Suppressor macrophage (primary cell): ENCODE data around the gene RBM25.
"Not testable (repeated sequence)": the region's sequence is repeated elsewhere in the genome, so short reads cannot be mapped to it uniquely, and the experiment has no call there.

Experiments used
- DNase-seq, 4 experiments: peaks; one replicate each; pipeline ENCODE4 v3.0.0-alpha.2; 2020 to 2022

The RBM25 gene

DNA sequence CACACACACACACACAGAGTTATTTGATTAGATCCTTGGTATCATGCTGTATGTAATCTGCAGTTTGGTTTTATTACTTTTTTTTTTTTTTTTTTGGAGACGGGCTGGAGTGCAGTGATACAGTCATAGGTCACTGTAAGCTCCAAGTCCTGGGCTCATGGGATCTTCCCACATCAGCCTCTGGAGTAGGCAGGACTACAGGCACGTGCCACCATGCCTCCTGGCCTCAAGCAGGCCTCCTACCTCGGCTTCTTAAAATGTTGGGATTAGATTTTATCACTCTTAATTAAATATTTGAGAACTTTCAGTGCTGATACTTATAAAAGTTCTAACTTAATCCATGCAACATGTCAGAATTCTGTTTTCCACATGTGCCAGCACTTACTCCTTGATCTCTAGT lies 46.7 kb downstream of the RBM25 start:
- no peak for DNase-seq

DNA sequence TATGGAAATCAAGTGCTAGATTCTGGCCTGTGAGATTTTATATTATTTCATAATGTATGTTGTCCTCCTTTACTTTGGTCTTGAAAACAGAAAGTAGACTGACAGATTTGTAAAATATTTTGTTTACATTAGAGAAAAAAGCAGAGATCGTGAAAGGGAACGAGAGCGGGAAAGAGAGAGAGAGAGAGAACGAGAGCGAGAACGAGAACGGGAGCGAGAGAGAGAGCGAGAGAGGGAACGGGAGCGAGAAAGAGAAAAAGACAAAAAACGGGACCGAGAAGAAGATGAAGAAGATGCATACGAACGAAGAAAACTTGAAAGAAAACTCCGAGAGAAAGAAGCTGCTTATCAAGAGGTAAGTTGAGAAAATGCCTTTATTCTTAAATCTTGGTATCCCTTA lies 47.4 kb downstream of the RBM25 start:
- DNase-seq, result no peak

DNA sequence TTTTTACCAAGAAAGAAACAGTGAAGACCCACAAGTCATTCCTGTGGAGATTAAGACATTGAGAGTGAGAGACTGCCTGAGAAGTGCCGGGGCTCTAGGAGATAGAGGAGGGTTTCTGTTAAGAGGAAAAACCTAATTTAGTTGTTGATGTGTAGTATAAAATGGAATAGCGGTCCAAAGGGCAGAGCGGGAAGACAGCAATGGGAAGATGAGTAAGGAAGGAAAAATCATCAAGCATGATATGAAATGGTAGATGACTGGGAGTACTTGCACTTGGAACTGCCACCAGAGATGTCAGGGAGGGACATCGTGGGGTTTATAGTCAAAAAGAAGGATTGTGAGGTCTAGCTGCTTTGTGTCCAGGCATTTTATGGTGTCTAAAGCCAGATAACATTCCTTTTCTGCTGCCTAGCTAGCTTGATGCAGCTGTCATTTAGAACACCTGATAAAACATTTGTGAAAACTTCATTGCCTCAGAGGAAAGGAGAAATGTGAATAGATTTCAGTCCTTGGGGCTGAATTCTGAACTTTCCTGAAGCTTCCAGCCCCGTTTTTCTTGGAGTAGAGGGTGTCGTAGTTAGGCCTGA lies 57.8 kb downstream of the RBM25 start:
- no peak for DNase-seq

DNA sequence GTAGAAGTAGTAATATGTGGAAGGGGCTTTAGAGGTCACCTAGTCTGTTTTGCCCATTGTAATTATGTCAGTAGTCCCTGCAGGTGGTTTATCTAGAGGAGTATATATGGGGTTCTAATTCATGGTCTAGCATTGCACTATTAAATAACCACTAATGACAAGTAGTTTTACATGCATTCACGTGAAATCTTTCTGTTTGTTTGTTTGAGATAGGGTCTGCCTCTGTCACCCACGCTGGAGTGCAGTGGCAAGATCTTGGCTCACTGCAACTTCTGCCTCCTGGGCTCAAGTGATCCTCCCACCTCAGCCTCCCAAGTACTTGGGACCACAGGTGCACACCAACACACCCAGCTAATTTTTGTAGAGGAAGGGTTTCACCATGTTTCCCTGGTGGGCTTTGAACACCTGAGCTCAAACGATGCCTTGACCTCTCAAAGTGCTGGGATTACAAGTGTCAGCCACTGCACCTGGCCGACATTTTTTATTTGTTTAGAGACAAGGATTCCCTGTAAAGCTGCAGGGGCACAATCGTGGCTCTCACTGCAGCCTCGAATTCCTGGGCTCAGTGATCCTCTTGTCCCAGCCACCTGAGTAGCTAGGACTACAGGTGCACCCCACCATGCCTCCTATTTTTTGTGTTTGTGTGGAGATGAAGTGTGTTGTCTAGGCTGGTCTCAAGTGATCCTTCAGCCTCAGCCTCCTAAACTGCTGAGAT lies 66.0 kb downstream of the RBM25 start:
- no peak for DNase-seq

DNA sequence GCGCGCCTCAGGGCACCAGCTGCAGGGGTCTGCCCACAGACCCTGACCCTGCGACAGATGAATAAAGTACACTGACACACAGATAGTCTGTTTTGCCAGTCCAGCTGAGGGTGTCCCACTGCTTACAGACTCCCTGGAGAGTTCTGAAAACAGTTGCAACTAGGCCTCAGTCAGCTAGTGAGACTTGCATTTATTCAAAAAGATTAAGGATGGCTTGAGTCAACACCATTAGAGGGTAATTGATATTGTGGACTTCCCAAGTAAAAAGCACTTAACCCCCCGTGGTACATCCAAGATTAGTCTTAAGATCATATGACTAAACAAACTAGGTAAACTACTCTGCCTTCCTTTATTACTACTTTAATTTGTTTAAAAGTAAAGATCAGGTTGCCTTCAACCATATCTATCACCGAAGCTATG lies 66.8 kb downstream of the RBM25 start:
- no peak for DNase-seq

DNA sequence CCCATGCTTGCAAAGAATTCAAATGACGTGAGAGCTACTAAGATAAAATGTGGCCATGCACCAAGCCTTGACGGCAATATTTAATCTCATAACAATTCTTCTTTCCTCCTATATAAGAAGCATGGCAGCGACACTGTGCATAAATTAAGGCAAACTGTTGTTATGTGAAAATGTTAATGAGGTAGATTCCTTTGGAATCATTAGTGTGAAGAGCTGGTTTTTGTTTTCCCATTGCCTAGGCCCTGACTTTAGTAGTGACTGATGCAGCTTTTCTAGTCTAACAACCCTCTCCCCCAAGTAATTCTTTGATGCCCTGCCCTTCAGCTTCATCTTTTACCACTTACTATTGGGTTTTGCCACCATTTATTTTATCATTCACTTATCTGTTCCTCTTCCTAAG lies 67.4 kb downstream of the RBM25 start:
- no peak for DNase-seq

DNA sequence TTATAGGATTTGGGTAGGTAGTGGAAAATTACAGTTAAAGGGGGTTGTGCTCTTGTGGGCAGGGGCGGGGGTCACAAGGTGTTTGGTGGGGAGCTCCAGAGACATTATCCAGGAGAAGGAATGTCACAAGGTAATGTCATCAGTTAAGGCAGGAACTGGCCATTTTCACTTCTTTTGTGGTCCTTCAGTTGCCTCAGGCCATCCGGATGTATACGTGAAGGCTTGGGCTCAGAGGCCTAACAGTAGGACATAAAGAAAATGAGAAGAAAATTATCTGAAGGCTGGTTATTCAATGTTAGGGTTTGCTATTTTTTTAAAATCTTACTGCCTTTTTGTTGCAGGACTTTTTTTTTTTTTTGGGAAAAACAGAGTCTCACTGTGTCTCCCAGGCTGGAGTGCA lies 75.5 kb downstream of the RBM25 start:
- DNase-seq, result no peak

DNA sequence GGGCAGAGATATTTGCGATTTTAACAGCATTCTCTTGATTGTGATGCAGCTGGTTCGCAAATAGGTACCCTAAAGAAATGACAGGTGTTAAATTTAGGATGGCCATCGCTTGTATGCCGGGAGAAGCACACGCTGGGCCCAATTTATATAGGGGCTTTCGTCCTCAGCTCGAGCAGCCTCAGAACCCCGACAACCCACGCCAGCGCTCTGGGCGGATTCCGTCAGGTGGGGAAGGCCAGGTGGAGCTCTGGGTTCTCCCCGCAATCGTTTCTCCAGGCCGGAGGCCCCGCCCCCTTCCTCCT lies 77.7 kb downstream of the RBM25 start:
- DNase-seq, result no peak

DNA sequence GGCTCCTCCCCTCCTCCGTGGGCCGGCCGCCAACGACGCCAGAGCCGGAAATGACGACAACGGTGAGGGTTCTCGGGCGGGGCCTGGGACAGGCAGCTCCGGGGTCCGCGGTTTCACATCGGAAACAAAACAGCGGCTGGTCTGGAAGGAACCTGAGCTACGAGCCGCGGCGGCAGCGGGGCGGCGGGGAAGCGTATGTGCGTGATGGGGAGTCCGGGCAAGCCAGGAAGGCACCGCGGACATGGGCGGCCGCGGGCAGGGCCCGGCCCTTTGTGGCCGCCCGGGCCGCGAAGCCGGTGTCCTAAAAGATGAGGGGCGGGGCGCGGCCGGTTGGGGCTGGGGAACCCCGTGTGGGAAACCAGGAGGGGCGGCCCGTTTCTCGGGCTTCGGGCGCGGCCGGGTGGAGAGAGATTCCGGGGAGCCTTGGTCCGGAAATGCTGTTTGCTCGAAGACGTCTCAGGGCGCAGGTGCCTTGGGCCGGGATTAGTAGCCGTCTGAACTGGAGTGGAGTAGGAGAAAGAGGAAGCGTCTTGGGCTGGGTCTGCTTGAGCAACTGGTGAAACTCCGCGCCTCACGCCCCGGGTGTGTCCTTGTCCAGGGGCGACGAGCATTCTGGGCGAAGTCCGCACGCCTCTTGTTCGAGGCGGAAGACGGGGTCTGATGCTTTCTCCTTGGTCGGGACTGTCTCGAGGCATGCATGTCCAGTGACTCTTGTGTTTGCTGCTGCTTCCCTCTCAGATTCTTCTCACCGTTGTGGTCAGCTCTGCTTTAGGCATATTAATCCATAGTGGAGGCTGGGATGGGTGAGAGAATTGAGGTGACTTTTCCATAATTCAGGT lies 78.3 kb downstream of the RBM25 start, which contains the start of gene PSEN1:
Gene PSEN1, plus strand, starts transcription at position 121 of the 839 bp plus-strand sequence. CDS start 11,513 bp downstream, outside the sequence.
- peak; percentile 97 to 99 (median 98) for DNase-seq

DNA sequence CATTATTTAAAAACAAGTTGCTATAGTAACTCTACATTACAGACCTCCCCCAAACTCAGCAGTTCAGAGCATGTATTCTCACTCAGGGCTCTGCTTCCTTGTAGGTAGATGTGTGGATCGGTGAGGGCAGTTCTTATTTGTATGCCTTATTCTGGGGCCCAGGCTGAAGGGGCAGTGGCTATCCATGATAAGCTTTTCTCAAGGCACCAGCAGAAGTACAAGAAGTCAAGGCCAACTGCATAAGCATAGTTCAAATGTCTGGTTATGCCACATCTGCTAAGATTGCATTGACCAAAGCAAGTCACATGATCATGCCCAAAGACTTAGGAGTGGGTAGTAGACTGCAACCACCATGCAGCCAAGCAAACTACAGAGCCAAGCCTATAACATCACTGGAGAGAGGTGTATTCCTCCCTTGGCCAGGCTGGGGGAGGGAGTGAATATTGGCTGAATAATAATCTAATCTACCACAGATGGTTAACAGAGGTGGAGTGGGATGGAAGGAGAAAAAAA lies 82.5 kb downstream of the RBM25 start:
- DNase-seq, result peak in 3 of 4 experiments; percentile 11 to 31 (median 13)

DNA sequence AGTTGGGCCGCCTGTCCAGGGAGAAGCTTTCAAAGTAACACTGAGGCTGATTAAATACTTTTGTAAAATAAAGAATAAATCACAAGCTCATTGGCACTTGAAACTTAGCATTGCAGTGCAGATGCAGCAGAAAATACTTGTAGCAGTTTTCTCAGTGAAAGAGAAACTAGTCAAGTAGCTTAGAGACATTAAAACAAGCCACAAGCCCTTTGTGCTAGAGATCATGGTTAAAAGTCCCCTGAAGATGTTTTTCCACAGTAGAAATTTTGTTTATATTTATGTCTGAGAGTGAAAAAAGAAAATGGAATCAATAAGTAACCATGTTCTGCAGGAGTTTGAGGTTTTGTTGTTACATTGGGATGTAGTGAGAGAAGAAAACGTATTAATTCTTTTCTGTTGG lies 83.9 kb downstream of the RBM25 start:
- DNase-seq, result no peak

DNA sequence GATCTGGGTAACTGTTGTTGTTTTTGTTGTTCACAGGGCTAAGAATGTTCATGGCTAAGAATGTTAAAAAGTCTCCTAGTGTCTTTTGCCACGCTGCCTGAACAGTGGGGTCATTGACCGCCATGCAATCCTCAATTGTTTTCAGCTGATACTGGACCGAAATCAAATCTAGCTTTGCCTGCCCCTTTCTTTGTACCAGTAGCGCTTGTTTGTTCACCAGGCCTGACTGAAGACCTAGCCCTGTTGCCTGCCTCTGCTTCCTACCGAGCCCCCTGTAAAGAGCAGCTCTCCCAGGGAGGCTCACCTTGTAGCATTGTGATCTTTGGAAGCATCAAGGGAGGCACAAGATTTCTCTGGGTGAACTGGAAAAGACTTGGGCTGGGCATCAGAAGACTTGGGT lies 84.7 kb downstream of the RBM25 start:
- no peak for DNase-seq

DNA sequence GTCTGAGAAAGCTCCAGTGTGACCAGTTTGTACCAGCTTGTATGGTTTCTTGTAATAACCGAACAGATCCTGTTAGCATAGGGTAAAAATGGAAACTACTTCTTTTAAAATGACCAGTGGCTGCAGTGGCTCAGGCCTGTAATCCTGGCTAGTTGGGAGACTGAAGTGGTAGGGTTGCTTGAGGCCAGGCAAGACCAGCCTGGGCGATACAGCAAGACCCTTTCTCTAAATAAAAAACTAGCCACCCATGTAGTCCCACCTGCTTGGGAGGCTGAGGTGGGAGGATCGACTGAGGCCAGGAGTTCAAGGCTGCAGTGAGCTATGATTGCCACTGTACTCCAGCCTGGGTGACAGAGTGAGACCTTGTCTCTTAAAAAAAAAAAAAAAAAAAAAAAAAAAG lies 85.3 kb downstream of the RBM25 start:
- DNase-seq, result no peak

DNA sequence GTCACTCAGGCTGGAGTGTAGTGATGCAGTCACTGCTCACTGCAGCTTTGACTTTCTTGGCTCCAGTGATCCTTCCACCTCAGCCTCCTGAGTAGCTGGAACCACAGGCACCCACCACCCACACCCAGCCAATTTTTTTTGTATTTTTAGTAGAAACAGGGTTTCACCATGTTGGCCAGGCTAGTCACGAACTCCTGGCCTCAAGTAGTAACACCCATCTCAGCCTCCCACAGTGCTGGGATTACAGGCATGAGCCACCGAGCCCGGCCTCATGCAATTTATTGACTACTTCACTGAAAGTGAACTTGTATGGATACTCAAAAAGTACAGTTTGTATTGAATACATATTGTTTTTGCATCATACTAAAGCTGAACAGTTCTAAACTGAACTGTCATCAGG lies 87.0 kb downstream of the RBM25 start:
- peak in 3 of 4 experiments; percentile 9 to 13 (median 11) for DNase-seq

DNA sequence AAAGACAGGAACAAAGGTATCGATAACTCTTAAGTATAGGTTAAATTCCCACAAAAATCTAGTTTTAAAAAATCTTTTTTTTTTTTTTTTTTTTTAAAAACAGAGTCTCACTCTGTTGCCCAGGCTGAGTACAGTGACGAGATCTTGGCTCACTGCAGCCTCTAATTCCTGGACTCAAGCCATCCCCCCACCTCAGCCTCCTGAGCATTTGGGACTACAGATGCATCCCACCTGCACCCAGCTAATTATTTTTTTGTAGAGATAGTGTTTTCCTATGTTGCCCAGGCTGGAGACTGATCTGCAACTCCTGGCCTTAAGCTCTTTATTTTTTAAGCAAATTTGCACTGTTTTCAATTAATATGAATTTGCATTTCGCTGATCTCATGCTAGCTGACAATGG lies 87.8 kb downstream of the RBM25 start:
- no peak for DNase-seq

DNA sequence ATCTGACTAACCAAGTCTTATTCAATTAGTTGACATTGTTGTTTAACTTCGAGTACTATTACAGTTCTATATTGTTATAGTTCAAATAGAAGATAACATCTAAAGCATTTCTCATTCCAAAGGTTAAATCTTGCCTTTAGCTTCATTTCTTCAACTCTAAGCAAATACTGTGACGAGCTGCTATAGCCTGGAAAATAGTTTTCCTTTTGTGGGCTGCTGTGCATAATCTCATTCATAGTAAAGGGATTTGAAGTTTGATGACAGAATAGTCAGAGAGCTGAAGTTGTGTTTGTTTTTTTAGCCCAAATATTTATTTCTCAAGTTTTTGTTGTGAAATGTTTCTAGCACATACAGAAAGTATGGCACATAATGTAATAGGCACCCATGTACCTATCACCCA lies 91.4 kb downstream of the RBM25 start:
- no peak for DNase-seq

DNA sequence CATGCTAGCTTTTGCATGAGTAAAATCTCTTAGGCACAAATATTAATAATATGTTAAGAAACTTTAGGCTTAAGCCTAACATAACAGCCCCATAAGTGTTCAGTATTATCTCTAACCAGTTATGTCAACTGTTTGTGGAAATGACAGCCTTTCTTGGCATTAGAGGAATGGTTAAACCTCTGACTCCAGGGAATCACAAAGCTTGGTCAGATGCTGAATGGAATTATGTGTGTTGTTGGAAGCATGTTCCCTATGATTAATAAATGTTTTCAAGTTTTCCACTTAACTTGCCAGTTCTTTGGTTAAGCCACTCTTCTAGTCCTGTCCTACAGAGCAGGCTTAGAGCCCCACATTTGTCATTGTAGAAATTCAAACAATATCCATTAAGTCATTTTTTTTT lies 94.9 kb downstream of the RBM25 start:
- no peak for DNase-seq

DNA sequence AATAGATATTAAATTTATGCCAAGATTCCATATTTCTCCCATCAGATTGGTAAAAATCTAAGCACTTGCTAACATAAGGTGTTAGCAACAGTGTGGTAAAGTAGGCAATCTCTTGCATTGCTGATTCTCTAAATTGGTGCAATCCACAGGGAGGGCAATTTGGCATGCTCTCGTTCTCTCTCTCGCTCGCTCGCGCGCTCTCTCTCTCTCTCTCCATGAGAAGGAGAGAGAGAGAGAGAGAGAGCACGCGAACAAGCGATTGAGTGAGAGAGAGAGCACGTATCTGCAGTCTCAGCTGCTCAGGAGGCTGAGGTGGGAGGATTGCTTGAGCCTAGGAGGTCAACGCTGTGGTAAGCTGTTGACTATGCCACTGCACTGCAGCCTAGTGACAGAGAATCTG lies 103.9 kb downstream of the RBM25 start:
- DNase-seq, result no peak

DNA sequence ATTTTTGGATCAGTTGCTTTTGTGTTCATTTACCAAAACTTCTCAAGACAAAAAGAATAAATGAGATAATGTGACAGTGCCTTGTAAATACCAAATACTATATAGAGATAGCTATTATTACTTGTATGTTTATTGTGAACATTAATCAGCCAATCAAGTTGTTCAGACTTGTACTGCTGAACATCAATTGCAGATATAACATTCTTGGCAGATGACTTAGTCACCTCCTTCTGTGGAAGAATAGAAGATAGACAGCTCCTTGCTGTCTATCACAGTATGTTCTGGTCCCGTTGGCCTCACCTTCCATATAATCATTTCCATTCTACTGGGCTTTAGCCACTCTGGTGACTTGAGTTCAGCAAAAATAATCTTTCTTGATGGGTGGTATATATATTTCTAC lies 108.1 kb downstream of the RBM25 start:
- no peak for DNase-seq

DNA sequence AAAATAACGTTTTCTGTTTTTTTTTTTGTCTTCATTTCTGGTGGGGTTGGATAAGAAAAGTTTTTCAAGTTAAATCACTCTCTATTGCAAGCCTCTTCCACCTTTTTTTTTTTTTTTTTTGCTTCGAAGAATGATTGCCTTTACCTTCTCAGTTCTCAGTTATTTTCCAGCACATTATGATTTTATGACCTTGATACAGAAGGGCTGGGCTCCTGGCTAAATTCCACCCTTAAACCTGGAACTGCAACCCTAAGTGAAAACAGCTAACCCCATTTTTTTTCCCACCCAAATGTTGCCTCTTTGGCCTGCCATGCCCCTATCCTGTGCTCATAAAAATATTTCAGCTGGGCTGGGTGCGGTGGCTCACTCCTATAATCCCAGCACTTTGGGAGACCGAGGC lies 109.4 kb downstream of the RBM25 start:
- DNase-seq, result no peak

DNA sequence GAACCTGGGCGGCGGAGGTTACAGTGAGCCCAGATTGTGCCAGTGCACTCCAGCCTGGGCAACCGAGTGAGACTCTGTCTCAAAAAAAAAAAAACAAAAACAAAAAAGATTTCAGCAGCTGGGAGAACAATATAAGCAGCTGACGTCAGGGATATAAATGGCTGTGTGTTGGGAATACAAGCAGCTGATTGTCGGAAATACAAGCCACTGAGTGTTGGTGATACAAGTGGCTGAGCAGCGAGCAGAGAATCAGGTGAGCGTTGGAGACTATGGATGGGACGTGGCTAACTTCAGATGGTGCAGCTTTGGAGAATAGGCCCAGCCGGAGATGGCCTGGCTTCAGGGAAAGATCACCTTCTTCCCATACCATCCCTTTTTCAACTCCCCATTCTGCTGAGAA lies 109.9 kb downstream of the RBM25 start:
- DNase-seq, result no peak

DNA sequence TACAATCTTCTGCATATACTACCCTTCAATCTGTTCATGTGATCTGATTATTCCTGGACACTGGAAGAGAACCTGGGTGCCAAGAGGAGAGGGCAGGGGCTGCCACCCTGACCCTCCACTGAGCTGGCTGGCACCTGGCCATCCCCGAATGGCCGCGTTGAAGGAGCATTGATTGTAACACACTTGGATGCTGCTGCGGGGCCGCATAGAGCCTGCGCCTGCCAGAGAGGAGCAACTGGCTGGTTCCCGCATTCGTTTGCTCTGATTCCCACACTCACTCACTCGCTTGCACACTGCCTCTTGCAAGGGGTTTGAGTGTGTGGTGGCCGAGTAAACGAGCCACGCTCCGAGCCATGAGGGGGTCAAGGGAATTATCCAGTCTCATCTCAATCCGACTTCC lies 110.4 kb downstream of the RBM25 start:
- DNase-seq, result no peak

DNA sequence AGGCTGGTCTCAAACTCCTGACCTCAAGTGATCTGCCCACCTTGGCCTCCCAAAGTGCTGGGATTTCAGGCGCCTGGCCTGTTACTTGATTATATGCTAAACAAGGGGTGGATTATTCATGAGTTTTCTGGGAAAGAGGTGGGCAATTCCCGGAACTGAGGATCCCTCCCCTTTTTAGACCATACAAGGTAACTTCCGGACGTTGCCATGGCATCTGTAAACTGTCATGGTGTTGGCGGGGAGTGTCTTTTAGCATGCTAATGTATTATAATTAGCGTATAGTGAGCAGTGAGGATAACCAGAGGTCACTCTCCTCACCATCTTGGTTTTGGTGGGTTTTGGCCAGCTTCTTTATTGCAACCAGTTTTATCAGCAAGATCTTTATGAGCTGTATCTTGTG lies 111.5 kb downstream of the RBM25 start:
- DNase-seq, result not testable (repeated sequence)

DNA sequence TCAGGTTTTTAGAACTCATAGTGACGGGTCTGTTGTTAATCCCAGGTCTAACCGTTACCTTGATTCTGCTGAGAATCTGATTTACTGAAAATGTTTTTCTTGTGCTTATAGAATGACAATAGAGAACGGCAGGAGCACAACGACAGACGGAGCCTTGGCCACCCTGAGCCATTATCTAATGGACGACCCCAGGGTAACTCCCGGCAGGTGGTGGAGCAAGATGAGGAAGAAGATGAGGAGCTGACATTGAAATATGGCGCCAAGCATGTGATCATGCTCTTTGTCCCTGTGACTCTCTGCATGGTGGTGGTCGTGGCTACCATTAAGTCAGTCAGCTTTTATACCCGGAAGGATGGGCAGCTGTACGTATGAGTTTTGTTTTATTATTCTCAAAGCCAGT lies 112.4 kb downstream of the RBM25 start:
- no peak for DNase-seq
